Esophagus muscularis mucosa (tissue), 4 donors: ENCODE data around the gene STX18. TPM values are rescaled to one million over a fixed set of nuclear protein-coding genes. Genes with fewer than 3 reads are reported as not detected.

Experiments
- DNase-seq: peaks from one replicate; pipeline ENCODE4 v3.0.0-alpha.2; 2017; ENCODE audit errors: extremely low spot score
- H3K27ac ChIP-seq, 4 donors: fragments of 200-600 bp; sonication (generic); replicated peaks in 1 of 4; 1 replicate in 3 of 4; 2 replicates in 1 of 4; pipeline ENCODE4 v1.5.1; 2016 to 2019; ENCODE audit warnings: mild to moderate bottlenecking in 1 of 4
- H3K27me3 ChIP-seq, 4 donors: fragments of 200-600 bp; sonication (generic); one replicate each; pipeline versions ENCODE4 v1.5.1 to v1.6.0; 2016 to 2019
- H3K36me3 ChIP-seq, 4 donors: fragments of 200-600 bp; sonication (generic); one replicate each; pipeline ENCODE4 v1.5.1; 2016 to 2019
- H3K4me1 ChIP-seq, 4 donors: fragments of 200-600 bp; sonication (generic); one replicate each; pipeline ENCODE4 v1.5.1; 2016 to 2019
- H3K4me3 ChIP-seq, 4 donors: fragments of 200-600 bp; sonication (generic); 1 replicate in 2 of 4; 2 replicates in 2 of 4; pipeline ENCODE4 v1.5.1; 2016 to 2019; ENCODE audit warnings: mild to moderate bottlenecking in 4 of 4, moderate library complexity in 1 of 4
- H3K9me3 ChIP-seq, 4 donors: fragments of 200-600 bp; sonication (generic); 1 replicate in 3 of 4; 2 replicates in 1 of 4; pipeline ENCODE4 v1.5.1; 2016 to 2019
- CTCF ChIP-seq, 3 experiments: fragments of 200-600 bp in 2 of 3; fragments of 450-650 bp in 1 of 3; sonication (generic) in 2 of 3; IDR thresholded peaks; one replicate each; pipeline ENCODE4 v1.5.1; 2017 to 2019; ENCODE audit warnings: antibody characterized with exemption in 3 of 3, mild to moderate bottlenecking in 2 of 3, moderate library complexity in 1 of 3
- EP300 ChIP-seq: sonication (generic); formaldehyde crosslinking; IDR thresholded peaks from one replicate; pipeline ENCODE4 v1.6.1; 2017; ENCODE audit warnings: antibody characterized with exemption
- POLR2A ChIP-seq: fragments of 450-650 bp; IDR thresholded peaks from one replicate; pipeline ENCODE4 v1.6.1; 2017; ENCODE audit warnings: antibody characterized with exemption, moderate library complexity, mild to moderate bottlenecking, low read depth
- POLR2AphosphoS5 ChIP-seq, 2 donors: sonication (generic); formaldehyde crosslinking; IDR thresholded peaks; one replicate each; pipeline ENCODE4 v1.6.1; 2017; ENCODE audit warnings: antibody characterized with exemption in 2 of 2
- WGBS: methylation state at CpG from one replicate; pipeline ENCODE4 v1.1.5; 2018; 5-methylcytosine and 5-hydroxymethylcytosine counted together
- intact Hi-C: fragments of 100-400 bp; cut with DNase I; formaldehyde crosslinking; loops from one replicate; pipeline ENCODE4 v1.15.1; 2023
- total RNA-seq, 4 donors: library from RNA; depleted of rRNA; stranded (reverse); fragments of >200 nt; gene quantifications; one replicate each; pipeline versions ENCODE4 v1.1.0 to v1.2.1, GENCODE V29; 2016

The STX18 gene
- total RNA-seq, 4 donors from 2014 or later: 14.5 to 21.0 (median 17.8) TPM

- no peak for DNase-seq
- Histone ChIP-seq H3K36me3 (no peaks in the 10 kb centered on the region), H3K27me3 (peaks cover 0 to 98% (median 25%) of the 10 kb centered on the region in 4 donors), H3K4me1 (peaks cover 20 to 31% (median 30%) of the 10 kb centered on the region in 4 donors), H3K27ac (no peak overlapping the region), H3K9me3 (no peaks in the 10 kb centered on the region), H3K4me3 (no peak overlapping the region)
- 75% methylated on average over 2 of the region's 11 CpGs for WGBS
- TF ChIP-seq POLR2A: no peak
- no peak for TF ChIP-seq POLR2AphosphoS5 (IDR thresholded peaks at IDR 0.05)
- no peak for TF ChIP-seq EP300
- no peak for TF ChIP-seq CTCF (IDR thresholded peaks at IDR 0.05)
- intact Hi-C loops: no loop called here
Measured at GRCh38 chr4:4390515-4391240, 151.2 kb downstream of the STX18 start.

- no peak for DNase-seq
- Histone ChIP-seq H3K4me1 (peaks cover 20 to 33% (median 32%) of the 10 kb centered on the region in 4 donors), H3K9me3 (no peaks in the 10 kb centered on the region), H3K27ac (no peak overlapping the region), H3K36me3 (no peaks in the 10 kb centered on the region), H3K27me3 (peaks cover 0 to 98% (median 28%) of the 10 kb centered on the region in 4 donors), H3K4me3 (no peak overlapping the region)
- 84% methylated on average over 6 of the region's 7 CpGs for WGBS
- intact Hi-C loops: no loop called here
- TF ChIP-seq POLR2A (no peak), POLR2AphosphoS5 (IDR thresholded peaks at IDR 0.05) (no peak), CTCF (IDR thresholded peaks at IDR 0.05) (no peak), EP300 (no peak)
Measured at GRCh38 chr4:4390046-4390445, 151.8 kb downstream of the STX18 start.

GRCh38 chr4:4388836-4389575, 152.8 kb downstream of the STX18 start:
- Histone ChIP-seq H3K4me1 (peaks cover 20 to 33% (median 32%) of the 10 kb centered on the region in 4 donors), H3K4me3 (no peak overlapping the region), H3K9me3 (no peaks in the 10 kb centered on the region), H3K27me3 (peaks cover 0 to 98% (median 28%) of the 10 kb centered on the region in 4 donors), H3K27ac (no peak overlapping the region), H3K36me3 (no peaks in the 10 kb centered on the region)
- TF ChIP-seq EP300: no peak
- TF ChIP-seq CTCF (IDR thresholded peaks at IDR 0.05): no peak
- TF ChIP-seq POLR2AphosphoS5 (IDR thresholded peaks at IDR 0.05): no peak
- TF ChIP-seq POLR2A: no peak
- intact Hi-C loops: no loop called here
- WGBS: 73% methylated on average over 17 of the region's 18 CpGs
- DNase-seq: no peak

GRCh38 chr4:4388311-4388790, 153.5 kb downstream of the STX18 start:
- peak overlapping the region in 2 of 4 donors; percentile 50 to 53 for H3K4me3 ChIP-seq
- WGBS: 41% methylated on average over 8 of the region's 8 CpGs
- no peaks in the 10 kb centered on the region for H3K36me3 ChIP-seq
- peaks cover 20 to 33% (median 32%) of the 10 kb centered on the region in 4 donors for H3K4me1 ChIP-seq
- intact Hi-C loops: no loop called here
- H3K9me3 ChIP-seq: no peaks in the 10 kb centered on the region
- peaks cover 0 to 96% (median 28%) of the 10 kb centered on the region in 4 donors for H3K27me3 ChIP-seq
- no peak for TF ChIP-seq POLR2A
- no peak for TF ChIP-seq EP300
- no peak for TF ChIP-seq CTCF (IDR thresholded peaks at IDR 0.05)
- no peak for TF ChIP-seq POLR2AphosphoS5 (IDR thresholded peaks at IDR 0.05)
- DNase-seq: no peak
- H3K27ac ChIP-seq: no peak overlapping the region
